PC-3 (cell line): ENCODE measurements around the gene ARHGAP23. TPM values are rescaled to one million over a fixed set of nuclear protein-coding genes. Genes with fewer than 3 reads are reported as not detected.

Experiments used
- ATAC-seq: fragments of 200-7000 bp; cut with Tn5 transposase; 2 replicates; pipeline ENCODE4 v1.9.1; 2020; ENCODE audit warnings: mild to moderate bottlenecking, moderate library complexity
- BruUV-seq: library from RNA; stranded (reverse); fragments of 400-500 nt; replicated peaks from 2 replicates; lab custom pipeline; 2021; lab: Mats Ljungman, UMichigan
- CTCF ChIA-PET: fragments of 300-600 bp; sonication (Branson Sonifier 250); formaldehyde crosslinking; loops from one replicate; lab custom pipeline; 2022; ENCODE audit warnings: antibody characterized with exemption; lab: Charles Lee
- POLR2A ChIA-PET: fragments of 300-600 bp; sonication (Branson Sonifier 250); formaldehyde crosslinking; loops from one replicate; lab custom pipeline; 2022; ENCODE audit warnings: antibody characterized with exemption; ENCODE audit not compliant: unreplicated experiment; lab: Charles Lee
- DNase-seq: peaks from one replicate; pipeline ENCODE4 v3.0.0-alpha.2; 2015
- H2AFZ ChIP-seq: fragments of 300-600 bp; sonication (generic); 2 replicates; pipeline ENCODE4 v1.6.0; 2016; ENCODE audit warnings: antibody characterized with exemption, low read length
- H3F3A ChIP-seq: fragments of 300-600 bp; sonication (generic); one replicate; pipeline ENCODE4 v1.6.0; 2017; ENCODE audit warnings: antibody characterized with exemption, low read length, control low read depth, mild to moderate bottlenecking; ENCODE audit not compliant: unreplicated experiment
- H3K27ac ChIP-seq: fragments of 300-600 bp; sonication (generic); 2 replicates; pipeline ENCODE4 v1.5.1; 2016; ENCODE audit warnings: mild to moderate bottlenecking, low read length
- H3K27me3 ChIP-seq: fragments of 300-600 bp; sonication (generic); 2 replicates; pipeline ENCODE4 v1.6.1; 2016; ENCODE audit warnings: low read length, mixed read lengths
- H3K36me3 ChIP-seq: fragments of 300-600 bp; sonication (generic); 2 replicates; pipeline ENCODE4 v1.6.1; 2016; ENCODE audit warnings: low read depth, mixed run types, low read length, mixed read lengths
- H3K4me1 ChIP-seq: fragments of 300-600 bp; sonication (generic); 2 replicates; pipeline ENCODE4 v1.5.1; 2016; ENCODE audit warnings: low read length; ENCODE audit not compliant: insufficient read depth
- H3K4me2 ChIP-seq: fragments of 300-600 bp; sonication (generic); 2 replicates; pipeline ENCODE4 v1.6.0; 2016; ENCODE audit warnings: low read length
- H3K4me3 ChIP-seq: fragments of 300-600 bp; sonication (generic); 2 replicates; pipeline ENCODE4 v1.5.1; 2016; ENCODE audit warnings: mild to moderate bottlenecking, low read length, mixed read lengths
- H3K79me2 ChIP-seq: fragments of 300-600 bp; sonication (generic); 2 replicates; pipeline ENCODE4 v1.6.1; 2017; ENCODE audit warnings: low read length, mixed read lengths
- H3K9ac ChIP-seq: fragments of 300-600 bp; sonication (generic); 2 replicates; pipeline ENCODE4 v1.6.0; 2016; ENCODE audit warnings: mild to moderate bottlenecking, low read length
- H3K9me2 ChIP-seq: fragments of 300-600 bp; sonication (generic); replicated peaks from 2 replicates; pipeline ENCODE4 v1.6.1; 2016; ENCODE audit warnings: mixed run types, low read length, mixed read lengths
- H3K9me3 ChIP-seq: fragments of 300-600 bp; sonication (generic); 2 replicates; pipeline ENCODE4 v1.6.1; 2016; ENCODE audit warnings: low read length, mixed read lengths
- H4K20me1 ChIP-seq: fragments of 300-600 bp; sonication (generic); 2 replicates; pipeline ENCODE4 v1.6.1; 2016; ENCODE audit warnings: low read length, mixed read lengths
- EZH2 ChIP-seq: fragments of 300-600 bp; sonication (generic); IDR thresholded peaks from one replicate; pipeline ENCODE4 v1.6.1; 2017; ENCODE audit warnings: antibody characterized with exemption, mild to moderate bottlenecking, low read length; ENCODE audit not compliant: unreplicated experiment
- EZH2phosphoT487 ChIP-seq: fragments of 300-600 bp; sonication (generic); IDR thresholded peaks from 2 replicates; pipeline ENCODE4 v1.6.1; 2018; ENCODE audit warnings: mild to moderate bottlenecking, antibody characterized with exemption, low read length, borderline replicate concordance
- intact Hi-C: fragments of 100-400 bp; cut with micrococcal nuclease; formaldehyde crosslinking; loops from 2 replicates; pipeline ENCODE4 v1.9.0; 2023
- total RNA-seq: library from RNA; depleted of rRNA; stranded (reverse); fragments of >200 nt; gene quantifications from 2 replicates; pipeline ENCODE4 v1.2.3, GENCODE V29; 2014; rRNA removed
- TF ChIP-seq, protein P1 (sequence below): fragments of 300-600 bp; sonication (generic); conservative IDR thresholded peaks from 2 replicates; pipeline ENCODE4 v1.5.1; 2017; ENCODE audit warnings: antibody characterized with exemption, low read depth, mild to moderate bottlenecking, low read length

The ARHGAP23 gene
- total RNA-seq, 1 experiment from 2014 or later = 9.0 TPM

DNA sequence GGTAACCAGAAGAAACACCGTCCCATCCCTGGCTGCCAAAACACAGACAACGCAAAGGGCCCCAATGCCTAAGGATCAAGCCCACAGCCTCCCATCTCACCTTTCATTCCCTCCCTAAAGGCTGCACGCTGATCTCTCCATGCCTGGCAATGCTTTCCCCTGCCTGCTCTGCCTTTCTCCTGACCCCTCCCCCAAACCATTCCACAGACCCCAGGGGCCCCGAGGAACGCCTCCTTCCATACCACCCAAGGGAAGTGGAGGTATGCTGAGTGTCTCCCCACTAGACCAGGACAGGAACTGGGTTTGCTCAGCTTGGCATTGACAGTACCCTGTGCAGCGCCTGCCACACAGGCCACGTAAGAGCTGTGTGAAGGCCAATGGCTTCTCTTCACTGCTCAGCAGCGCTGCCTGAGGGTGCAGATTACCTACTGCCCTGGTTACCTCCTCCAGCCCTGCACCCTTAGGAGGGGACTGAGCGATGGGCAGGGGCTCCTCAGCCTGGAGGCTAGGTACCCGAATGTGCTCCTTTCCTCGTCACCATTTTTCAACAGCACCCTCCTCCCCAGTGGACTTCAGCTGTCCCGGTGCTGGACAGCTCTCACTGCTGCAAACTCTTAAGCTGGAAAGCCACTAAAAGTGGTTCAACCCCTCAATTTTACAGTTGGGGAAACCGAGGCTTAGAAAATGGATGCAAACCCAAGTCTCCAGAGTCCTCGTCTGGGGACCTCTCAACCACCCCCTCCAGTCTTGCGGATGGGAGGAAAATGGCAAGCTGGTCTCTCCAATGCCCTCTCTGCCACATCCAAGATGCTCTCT is 132.4 kb downstream of the ARHGAP23 start:
- Histone ChIP-seq H3K27ac (no peak overlapping the region), H3K4me2 (no peak overlapping the region), H3K4me1 (peaks cover 22% of the 10 kb centered on the region), H3K9me2 (no peaks in the 10 kb centered on the region), H3K4me3 (no peak overlapping the region), H3F3A (no peaks in the 10 kb centered on the region), H3K9me3 (no peaks in the 10 kb centered on the region), H2AFZ (no peak overlapping the region), H3K79me2 (no peaks in the 10 kb centered on the region), H3K36me3 (no peaks in the 10 kb centered on the region), H3K27me3 (no peaks in the 10 kb centered on the region), H4K20me1 (no peaks in the 10 kb centered on the region), H3K9ac (no peak overlapping the region)
- DNase-seq (no peak), ATAC-seq (no peak)
- no TSS peak for BruUV-seq
- intact Hi-C loops = no loop called here
- POLR2A ChIA-PET = no interaction called here
- CTCF ChIA-PET = no interaction called here
- TF ChIP-seq EZH2 (no peak), EZH2phosphoT487 (no peak)
- TF ChIP-seq, protein P1, sequence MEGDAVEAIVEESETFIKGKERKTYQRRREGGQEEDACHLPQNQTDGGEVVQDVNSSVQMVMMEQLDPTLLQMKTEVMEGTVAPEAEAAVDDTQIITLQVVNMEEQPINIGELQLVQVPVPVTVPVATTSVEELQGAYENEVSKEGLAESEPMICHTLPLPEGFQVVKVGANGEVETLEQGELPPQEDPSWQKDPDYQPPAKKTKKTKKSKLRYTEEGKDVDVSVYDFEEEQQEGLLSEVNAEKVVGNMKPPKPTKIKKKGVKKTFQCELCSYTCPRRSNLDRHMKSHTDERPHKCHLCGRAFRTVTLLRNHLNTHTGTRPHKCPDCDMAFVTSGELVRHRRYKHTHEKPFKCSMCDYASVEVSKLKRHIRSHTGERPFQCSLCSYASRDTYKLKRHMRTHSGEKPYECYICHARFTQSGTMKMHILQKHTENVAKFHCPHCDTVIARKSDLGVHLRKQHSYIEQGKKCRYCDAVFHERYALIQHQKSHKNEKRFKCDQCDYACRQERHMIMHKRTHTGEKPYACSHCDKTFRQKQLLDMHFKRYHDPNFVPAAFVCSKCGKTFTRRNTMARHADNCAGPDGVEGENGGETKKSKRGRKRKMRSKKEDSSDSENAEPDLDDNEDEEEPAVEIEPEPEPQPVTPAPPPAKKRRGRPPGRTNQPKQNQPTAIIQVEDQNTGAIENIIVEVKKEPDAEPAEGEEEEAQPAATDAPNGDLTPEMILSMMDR = no peak

GRCh38 chr17:38561416-38562214 is 133.4 kb downstream of the ARHGAP23 start:
- H3F3A ChIP-seq = no peaks in the 10 kb centered on the region
- H3K79me2 ChIP-seq = no peaks in the 10 kb centered on the region
- BruUV-seq = no TSS peak
- no peak overlapping the region for H3K9ac ChIP-seq
- ChIA-PET POLR2A (no interaction called here), CTCF (no interaction called here)
- ATAC-seq (no peak), DNase-seq (no peak)
- H3K4me1 ChIP-seq = peaks cover 13% of the 10 kb centered on the region
- H3K4me3 ChIP-seq = no peak overlapping the region
- no peak overlapping the region for H3K27ac ChIP-seq
- H3K4me2 ChIP-seq = no peak overlapping the region
- no peak for TF ChIP-seq EZH2phosphoT487
- TF ChIP-seq EZH2 = no peak
- TF ChIP-seq, protein P1 = no peak
- H4K20me1 ChIP-seq = no peaks in the 10 kb centered on the region
- no peaks in the 10 kb centered on the region for H3K9me3 ChIP-seq
- H3K36me3 ChIP-seq = no peaks in the 10 kb centered on the region
- no peaks in the 10 kb centered on the region for H3K9me2 ChIP-seq
- H3K27me3 ChIP-seq = no peaks in the 10 kb centered on the region
- intact Hi-C loops = no loop called here
- no peak overlapping the region for H2AFZ ChIP-seq

Other genes starting within 250 kb of the ARHGAP23 start
- gene TBC1D3, start 235.9 kb upstream of the ARHGAP23 start, total RNA-seq = not detected in 2 replicates
- 31.4 and 34.3 TPM in 2 replicates for gene MRPL45, start 131.3 kb upstream of the ARHGAP23 start, total RNA-seq
- gene GPR179, start 84.5 kb upstream of the ARHGAP23 start, total RNA-seq = not detected in 2 replicates
- 7.4 and 9.8 TPM in 2 replicates for gene SOCS7, start 76.6 kb upstream of the ARHGAP23 start, total RNA-seq
- 1.8 and 2.6 TPM in 2 replicates for gene SRCIN1, start 177.5 kb downstream of the ARHGAP23 start, total RNA-seq
- 12.6 and 17.7 TPM in 2 replicates for gene EPOP, start 246.5 kb downstream of the ARHGAP23 start, total RNA-seq